Suprapubic skin (tissue), 4 donors: Measurements from ENCODE around the gene SORCS1.

ENCODE experiments used
- POLR2A ChIP-seq, 2 donors: fragments of 450-650 bp; IDR thresholded peaks; one replicate each; pipeline ENCODE4 v1.6.1; 2017; ENCODE audit warnings: antibody characterized with exemption in 2 of 2, mild to moderate bottlenecking in 2 of 2, moderate library complexity in 2 of 2
- POLR2AphosphoS5 ChIP-seq, 3 donors: sonication (generic); formaldehyde crosslinking; IDR thresholded peaks; one replicate each; pipeline ENCODE4 v1.6.1; 2017; ENCODE audit warnings: antibody characterized with exemption in 3 of 3
- TF ChIP-seq, protein P1 (sequence below), 2 donors: fragments of 200-600 bp in 1 of 2; fragments of 450-650 bp in 1 of 2; sonication (generic) in 1 of 2; IDR thresholded peaks; one replicate each; pipeline ENCODE4 v1.5.1; 2016 to 2019; ENCODE audit warnings: antibody characterized with exemption in 2 of 2, mild to moderate bottlenecking in 1 of 2, moderate library complexity in 1 of 2

- TF ChIP-seq, protein P1, sequence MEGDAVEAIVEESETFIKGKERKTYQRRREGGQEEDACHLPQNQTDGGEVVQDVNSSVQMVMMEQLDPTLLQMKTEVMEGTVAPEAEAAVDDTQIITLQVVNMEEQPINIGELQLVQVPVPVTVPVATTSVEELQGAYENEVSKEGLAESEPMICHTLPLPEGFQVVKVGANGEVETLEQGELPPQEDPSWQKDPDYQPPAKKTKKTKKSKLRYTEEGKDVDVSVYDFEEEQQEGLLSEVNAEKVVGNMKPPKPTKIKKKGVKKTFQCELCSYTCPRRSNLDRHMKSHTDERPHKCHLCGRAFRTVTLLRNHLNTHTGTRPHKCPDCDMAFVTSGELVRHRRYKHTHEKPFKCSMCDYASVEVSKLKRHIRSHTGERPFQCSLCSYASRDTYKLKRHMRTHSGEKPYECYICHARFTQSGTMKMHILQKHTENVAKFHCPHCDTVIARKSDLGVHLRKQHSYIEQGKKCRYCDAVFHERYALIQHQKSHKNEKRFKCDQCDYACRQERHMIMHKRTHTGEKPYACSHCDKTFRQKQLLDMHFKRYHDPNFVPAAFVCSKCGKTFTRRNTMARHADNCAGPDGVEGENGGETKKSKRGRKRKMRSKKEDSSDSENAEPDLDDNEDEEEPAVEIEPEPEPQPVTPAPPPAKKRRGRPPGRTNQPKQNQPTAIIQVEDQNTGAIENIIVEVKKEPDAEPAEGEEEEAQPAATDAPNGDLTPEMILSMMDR (IDR thresholded peaks at IDR 0.05): no peak
- no peak for TF ChIP-seq POLR2A (IDR thresholded peaks at IDR 0.05)
- no peak for TF ChIP-seq POLR2AphosphoS5 (IDR thresholded peaks at IDR 0.05)
Measured at GRCh38 chr10:106959521-106959920, 205.0 kb downstream of the SORCS1 start.
